Measurements from ENCODE around the gene PLIN4.
A peak's percentile ranks its signal among the peaks of the same experiment; 100 is the strongest.

The PLIN4 gene

DNA sequence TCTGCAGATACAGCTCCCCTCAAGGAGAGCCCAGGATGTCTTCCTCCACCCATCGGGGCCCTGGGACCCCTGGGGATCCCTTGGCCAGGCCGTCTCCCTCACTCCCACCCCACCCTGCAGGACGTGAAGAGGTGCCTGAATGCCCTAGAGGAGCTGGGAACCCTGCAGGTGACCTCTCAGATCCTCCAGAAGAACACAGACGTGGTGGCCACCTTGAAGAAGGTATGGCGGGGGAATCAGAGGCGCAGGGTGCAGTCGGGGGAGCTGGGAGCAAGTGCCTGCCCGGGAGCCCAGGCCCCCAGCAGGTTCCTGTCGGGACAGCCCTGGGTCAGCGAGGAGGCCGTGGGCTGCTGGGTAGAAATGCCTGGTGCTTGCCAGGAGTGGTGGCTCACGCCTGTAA lies 19.6 kb downstream of the PLIN4 start:
- no peak for DNase-seq (ENCODE audit: low read depth)
- no peak overlapping the region for H3K4me3 ChIP-seq (ENCODE audit: low read depth, low read length)

DNA sequence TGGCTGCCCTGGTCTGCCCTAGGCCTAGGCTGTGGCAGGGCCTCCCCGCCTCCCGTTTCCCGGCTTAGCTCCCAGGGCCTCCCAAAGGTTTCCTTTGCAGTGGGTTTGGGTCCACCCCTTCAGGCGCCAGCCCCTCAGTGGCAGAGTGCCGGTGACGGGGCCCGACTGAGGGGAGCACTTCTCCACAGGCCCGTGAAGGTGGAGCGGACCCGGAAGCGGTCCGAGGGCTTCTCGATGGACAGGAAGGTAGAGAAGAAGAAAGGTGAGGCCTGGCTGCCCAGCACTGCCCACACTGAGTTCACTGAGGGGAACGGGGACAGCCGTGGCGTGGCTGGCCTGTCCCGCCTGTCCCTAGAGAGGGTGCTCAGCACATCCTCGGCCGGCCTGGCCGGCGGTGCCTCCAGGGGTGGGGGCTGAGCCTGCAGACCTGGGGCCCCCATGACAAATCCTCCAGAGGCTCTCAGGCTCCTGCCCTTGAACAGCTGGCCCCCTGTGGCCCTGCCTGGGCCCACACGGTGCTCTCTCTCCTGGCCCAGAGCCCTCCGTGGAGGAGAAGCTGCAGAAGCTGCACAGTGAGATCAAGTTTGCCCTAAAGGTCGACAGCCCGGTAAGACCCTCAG lies 20.4 kb downstream of the PLIN4 start:
- H3K4me3 ChIP-seq (ENCODE audit: low read depth, low read length) = no peak overlapping the region

DNA sequence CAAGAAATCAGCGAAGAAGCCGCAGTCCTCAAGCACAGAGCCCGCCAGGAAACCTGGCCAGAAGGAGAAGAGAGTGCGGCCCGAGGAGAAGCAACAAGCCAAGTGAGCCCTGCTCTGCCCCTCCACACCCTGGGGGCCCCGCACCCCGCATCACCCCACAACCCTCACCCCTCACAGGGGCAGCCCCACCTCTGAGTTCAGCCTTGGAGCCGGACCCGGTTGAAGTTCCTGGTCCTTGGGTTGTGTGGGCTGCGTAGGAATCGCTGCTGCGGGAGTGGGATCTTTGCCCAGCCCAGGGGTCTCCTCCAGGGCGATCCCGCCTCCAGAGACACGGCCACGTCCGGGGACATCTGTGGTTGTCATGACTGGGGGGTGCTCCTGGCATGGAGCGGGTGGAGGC lies 22.0 kb downstream of the PLIN4 start:
- no peak overlapping the region for H3K4me3 ChIP-seq (ENCODE audit: low read depth, low read length)
- DNase-seq (ENCODE audit: low read depth) = no peak

More for the DNA sequence above, 20.4 kb downstream of the PLIN4 start:
- DNase-seq (ENCODE audit: low read depth) = no peak

DNA sequence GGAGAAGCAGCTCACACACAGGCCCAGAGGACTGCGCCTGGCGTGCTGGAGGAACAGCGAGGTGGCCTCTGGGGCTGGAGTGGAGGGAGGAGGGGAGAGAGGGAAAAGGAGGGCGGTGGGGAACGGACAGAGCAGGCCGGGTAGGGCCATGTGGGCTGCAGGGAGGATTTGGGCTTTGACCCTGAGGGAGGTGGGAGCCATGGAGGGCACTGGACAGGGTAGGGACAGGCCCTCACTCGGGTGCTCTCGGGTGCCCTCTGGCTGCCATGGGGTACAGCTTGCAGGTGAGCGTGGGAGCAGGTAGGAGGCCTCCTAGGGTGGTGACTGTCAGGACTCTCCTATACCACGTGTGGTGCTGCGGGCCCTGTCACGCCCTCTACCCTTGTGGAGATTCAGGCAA lies 22.8 kb downstream of the PLIN4 start:
- H3K4me3 ChIP-seq (ENCODE audit: low read depth, low read length) = no peak overlapping the region
- no peak for DNase-seq (ENCODE audit: low read depth)

DNA sequence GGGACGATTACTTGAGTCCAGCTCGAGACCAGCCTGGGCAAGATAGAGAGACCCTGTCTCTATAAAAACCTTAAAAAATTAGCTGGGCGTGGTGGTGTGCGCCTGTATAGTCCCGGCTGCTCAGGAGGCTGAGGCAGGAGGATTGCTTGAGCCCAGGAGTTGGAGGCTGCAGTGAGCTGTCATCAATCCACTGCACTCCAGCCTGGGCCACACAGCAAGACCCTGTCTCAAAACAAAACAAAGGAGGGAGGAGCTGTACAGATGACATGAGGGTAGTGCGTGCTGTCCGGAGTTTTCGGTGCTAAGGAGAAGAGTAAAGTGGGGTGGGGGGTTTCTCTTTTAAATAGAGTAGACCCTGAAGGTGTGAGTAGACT lies 23.6 kb downstream of the PLIN4 start:
- DNase-seq (ENCODE audit: low read depth) = no peak
- H3K4me3 ChIP-seq (ENCODE audit: low read depth, low read length) = no peak overlapping the region

DNA sequence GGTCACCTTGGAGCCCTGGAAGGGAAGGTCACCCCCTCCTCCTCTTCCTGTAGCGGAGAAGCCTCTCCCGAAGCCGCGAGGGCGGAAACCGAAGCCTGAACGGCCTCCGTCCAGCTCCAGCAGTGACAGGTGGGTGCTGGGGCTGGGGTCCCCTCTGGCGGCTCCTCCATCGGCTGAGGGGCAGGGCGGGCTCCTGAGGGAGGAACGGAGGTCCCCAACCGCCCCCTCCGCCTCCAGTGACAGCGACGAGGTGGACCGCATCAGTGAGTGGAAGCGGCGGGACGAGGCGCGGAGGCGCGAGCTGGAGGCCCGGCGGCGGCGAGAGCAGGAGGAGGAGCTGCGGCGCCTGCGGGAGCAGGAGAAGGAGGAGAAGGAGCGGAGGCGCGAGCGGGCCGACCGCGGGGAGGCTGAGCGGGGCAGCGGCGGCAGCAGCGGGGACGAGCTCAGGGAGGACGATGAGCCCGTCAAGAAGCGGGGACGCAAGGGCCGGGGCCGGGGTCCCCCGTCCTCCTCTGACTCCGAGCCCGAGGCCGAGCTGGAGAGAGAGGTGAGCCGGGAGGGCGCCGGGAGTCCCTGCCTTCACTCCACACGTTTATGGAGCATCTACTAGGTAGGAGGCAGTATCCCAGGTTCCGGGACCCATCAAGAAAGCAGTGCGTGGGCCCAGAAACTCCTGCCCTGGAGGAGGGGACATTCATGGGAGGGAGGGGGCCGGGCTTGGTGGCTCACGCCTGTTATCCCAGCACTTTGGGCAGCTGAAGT lies 24.2 kb downstream of the PLIN4 start:
- no peak overlapping the region for H3K4me3 ChIP-seq (ENCODE audit: low read depth, low read length)
- no peak for DNase-seq (ENCODE audit: low read depth)

DNA sequence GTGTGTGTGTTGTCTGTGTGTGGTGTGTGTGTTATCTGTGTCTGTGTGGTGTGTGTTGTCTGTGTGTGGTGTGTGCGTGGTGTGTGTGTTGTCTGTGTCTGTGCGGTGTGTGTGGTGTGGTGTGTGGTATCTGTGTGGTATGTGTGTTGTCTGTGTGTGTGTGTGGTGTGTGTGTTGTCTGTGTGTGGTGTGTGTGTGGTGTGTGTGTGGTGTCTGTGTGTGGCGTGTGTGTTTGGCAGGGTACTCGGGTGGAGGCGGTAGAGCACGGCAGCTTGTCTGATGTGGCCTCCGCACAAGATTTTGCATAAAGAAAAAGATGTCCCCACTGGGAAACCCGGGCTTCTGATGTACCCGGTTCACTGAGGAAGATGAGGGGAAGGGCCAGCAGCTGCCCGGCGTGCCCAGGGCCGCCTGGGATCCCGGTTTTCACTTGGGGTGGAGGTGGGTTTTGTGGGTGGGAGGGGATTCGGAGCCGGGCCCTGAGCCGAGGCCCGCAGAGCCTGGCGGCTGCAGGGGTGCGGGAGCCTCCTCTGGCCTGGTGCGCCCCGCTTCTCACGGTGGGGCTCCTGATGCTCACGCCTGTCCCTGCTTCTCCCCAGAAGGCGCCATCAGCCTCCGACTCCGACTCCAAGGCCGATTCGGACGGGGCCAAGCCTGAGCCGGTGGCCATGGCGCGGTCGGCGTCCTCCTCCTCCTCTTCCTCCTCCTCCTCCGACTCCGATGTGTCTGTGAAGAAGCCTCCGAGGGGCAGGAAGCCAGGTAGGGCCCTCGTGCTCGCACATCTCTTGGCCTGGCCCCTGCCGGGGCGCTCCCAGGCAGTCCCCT lies 25.0 kb downstream of the PLIN4 start:
- no peak overlapping the region for H3K4me3 ChIP-seq (ENCODE audit: low read depth, low read length)
- DNase-seq (ENCODE audit: low read depth) = no peak

DNA sequence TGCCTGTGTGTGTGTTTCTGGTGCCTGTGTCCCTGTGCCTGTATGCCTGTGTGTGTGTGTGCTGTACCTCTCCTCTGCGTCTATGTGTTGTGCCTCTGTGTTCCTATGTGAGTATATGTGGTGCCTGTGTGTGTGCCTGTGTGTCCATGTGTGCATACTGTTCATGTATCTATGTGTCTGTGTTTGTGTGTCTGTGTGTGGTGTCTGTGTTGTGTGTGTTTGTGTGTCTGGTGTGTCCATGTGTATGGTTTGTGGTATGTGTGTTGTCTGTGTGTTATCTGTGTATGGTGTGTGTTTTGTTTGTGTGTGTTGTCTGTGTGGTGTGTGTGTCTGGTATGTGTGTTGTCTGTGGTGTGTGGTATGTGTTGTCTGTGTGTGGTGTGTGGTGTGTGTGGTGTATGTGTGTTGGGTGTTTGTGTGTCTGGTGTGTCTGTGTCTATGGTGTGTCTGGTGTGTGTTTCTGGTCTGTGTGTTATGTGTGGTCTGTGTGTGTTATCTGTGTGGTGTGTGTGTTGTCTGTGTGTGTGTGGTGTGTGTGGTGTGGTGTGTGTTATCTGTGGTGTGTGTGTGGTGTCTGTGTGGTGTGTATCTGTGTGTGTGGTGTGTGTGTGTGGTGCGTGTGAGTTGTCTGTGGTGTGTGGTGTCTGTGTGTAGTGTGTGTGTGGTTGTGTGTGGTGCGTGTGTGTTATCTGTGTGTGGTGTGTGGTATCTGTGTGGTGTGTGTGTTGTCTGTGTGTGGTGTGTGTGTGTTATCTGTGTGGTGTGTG lies 25.8 kb downstream of the PLIN4 start:
- H3K4me3 ChIP-seq (ENCODE audit: low read depth, low read length) = no peak overlapping the region
- DNase-seq (ENCODE audit: low read depth) = no peak

DNA sequence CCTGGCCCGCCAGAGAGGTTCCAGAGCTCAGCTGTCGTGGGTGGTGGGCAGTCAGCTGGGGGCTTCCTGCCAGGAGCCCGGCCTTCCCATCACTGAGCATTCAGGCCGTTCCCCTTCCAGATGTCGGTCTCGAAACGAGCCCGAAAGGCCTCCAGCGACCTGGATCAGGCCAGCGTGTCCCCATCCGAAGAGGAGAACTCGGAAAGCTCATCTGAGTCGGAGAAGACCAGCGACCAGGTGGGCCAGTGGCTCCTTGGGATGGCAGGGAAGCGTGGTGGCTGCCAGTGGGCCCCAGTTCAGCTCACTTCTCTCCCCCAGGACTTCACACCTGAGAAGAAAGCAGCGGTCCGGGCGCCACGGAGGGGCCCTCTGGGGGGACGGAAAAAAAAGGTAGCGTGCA lies 26.8 kb downstream of the PLIN4 start:
- no peak overlapping the region for H3K4me3 ChIP-seq (ENCODE audit: low read depth, low read length)
- DNase-seq (ENCODE audit: low read depth) = no peak

DNA sequence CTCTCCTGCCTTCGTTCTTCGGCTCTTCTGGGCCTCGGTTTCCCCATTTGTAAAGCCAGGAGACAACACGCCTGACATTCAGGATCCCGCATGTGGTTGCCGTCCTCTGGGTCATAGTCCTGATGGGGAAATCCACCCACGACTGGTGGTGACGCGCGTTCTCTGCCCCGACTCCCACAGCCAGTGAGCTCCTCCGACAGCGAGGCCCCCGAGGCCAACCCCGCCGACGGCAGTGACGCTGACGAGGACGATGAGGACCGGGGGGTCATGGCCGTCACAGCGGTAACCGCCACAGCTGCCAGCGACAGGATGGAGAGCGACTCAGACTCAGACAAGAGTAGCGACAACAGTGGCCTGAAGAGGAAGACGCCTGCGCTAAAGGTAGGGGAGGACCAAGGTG lies 29.8 kb downstream of the PLIN4 start:
- no peak for DNase-seq (ENCODE audit: low read depth)
- H3K4me3 ChIP-seq (ENCODE audit: low read depth, low read length) = no peak overlapping the region

DNA sequence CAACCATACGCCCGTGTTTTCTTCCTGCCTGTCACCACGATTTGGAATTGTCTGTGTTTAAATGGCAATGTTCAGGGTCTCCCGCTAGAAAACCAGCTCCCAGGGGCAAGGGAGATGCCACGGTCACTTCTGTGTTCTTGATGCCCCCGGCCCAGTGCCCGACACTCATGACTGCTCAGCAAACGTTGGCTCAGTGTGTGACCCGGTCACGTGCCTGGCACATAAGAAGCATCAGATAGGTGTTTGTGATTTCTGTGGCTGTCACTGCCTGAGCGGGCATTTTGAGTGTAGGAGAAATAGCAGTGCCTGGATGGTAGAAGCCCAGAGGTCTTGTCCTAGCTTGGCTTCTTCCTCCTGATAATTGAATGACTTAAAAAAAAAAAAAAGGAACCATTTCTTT lies 30.7 kb downstream of the PLIN4 start:
- no peak for DNase-seq (ENCODE audit: low read depth)
- no peak overlapping the region for H3K4me3 ChIP-seq (ENCODE audit: low read depth, low read length)

DNA sequence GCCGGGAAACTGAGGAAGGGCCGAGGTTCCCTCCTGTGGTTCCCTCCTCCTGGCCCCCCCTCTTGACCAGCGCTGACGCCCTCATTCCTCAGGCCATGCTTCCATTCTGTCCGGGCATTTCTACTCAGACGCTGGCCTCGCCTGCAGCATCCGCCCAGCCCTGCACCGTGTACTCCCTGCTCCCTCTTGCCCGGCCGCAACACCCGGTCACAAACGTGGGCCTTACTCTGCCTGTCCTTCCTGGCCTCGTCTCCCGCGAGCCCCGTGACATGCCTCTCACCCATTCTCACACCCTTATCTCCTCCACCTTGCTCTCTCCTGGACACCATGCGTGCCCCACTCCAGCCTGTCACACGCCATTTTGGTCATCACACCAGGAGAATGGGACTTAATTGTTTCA lies 34.9 kb downstream of the PLIN4 start:
- no peak overlapping the region for H3K4me3 ChIP-seq (ENCODE audit: low read depth, low read length)

DNA sequence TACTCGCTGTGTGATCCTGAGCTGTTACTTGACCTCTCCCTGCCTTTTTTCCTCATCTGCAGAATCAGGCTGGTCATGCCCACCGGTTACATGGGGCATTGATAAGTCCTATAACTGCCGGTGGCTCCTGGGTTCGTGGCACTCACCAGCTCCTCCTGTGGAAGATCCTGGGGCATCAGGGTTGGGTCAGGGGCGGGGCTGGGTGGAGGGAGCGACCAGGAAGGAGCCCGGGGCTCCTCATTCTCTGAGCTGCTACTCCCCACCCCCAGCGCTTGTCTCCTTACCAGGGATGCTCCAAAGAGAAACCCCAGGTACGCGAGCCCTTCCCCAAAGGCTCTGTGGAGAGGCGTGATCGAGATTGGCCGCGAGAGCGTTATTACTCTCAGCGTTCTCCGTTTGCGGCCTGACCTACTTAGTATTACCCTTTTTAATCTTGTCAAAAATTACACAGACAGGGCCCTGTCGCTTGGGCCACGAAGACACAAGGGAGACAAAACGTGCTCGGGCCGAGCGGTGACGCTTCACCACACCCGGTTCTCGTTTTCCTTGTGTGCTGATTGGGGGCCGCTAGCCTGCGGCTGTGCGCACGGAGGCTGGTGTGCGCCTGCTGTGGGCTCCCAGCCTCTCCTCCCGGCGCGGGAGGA lies 35.4 kb downstream of the PLIN4 start:
- no peak for DNase-seq (ENCODE audit: low read depth)
- H3K4me3 ChIP-seq (ENCODE audit: low read depth, low read length) = no peak overlapping the region

More for the DNA sequence above, 34.9 kb downstream of the PLIN4 start:
- DNase-seq (ENCODE audit: low read depth) = no peak

DNA sequence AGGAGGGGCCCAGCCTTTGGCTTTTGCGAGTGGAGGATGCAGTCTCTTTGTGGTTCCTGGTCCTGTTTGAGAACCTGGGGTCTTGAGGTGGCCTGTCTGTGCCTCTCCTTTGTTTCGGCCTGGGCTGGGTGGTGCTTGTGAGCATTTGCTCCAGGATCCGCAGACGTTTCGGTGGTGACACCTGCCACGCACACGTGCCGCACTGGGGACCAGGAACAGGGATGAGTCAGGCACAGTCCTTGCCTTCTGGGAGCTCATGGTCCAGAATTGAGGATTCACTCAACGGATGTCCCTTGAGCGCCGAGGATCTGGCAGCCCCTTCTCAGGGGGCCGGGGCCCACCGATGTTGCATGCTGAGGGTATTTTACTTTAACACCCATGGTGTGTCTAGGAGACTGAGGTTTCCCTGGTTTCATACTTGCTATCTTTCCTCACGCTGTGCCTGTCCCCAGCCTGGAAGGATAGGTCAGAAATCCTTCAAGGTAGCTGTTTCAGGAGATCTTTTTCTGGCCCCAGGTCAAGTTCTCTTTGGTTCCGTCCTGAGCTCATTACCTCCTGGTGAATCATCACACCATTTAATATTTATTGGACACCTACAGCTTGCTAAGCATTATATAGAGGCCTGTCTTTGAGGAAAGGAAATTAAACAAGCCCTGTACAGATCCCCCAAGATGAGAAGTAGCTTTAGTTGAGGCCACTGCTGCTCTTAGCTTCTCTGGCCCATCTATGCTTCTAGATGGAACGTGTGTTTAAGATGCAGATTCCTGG lies 41.1 kb downstream of the PLIN4 start:
- DNase-seq (ENCODE audit: low read depth) = no peak
- H3K4me3 ChIP-seq (ENCODE audit: low read depth, low read length) = no peak overlapping the region

DNA sequence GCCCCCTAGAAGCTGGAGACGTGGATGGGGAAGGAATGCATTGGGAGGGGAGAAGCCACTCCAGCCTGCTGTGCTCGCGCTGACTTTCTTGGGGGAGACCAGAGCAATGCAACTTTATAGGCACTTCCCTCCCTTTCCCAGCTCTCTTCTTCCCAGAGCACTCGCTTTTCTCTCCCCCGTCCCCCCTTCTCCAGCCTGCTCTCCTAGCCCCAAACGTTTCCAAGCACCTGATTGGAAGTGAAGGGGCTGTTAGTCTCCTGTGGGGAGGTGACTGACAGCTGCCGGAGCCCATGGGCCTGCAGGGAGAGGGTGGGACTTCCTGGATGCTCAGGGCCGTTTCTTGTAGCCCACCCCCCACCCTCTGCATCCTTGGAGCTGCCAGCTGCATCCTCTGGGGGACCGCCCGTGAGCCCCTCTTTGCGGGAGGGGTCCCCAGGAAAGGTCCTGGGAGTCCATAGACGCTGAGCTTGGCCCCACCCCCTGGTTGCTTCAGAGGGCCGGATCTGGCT lies 43.7 kb downstream of the PLIN4 start:
- DNase-seq (ENCODE audit: low read depth) = no peak
- H3K4me3 ChIP-seq (ENCODE audit: low read depth, low read length) = peak overlapping the region; percentile 98

DNA sequence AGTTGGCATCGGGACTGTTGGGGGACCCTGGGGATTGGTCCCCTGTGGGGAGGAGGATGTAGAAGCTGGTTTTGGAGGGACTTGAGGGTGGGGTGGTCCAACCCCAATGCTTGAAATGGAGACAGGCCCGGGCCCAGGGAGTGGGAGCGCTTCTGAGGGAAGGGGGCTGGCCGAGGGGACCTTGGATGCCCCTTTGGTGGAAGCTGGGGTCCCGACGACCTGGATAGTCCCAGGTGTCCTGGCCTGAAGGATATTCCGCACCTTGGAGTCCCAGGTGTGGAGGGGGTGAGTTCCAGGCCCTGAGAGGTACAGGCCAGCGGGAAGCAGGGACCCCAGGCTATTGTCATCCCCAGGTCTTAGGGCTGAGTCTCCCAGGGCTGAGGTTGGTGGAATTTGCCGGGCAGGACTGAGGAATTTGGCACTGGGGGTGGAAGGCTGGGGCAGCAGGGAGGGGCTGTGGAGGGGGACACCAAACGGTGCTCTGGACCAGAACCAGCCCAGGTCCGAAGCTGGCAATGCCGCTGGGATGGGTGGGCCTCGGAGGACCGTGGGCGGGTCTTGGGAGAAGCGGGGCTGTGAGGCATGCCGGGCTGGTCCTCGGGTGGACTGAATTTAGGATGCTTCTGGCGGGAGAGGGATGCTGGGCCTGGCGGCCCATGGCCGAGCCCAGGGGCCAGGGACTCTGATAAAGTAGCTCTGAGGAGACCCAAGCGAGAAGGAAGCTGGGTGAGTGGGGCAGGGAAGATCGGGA lies 44.3 kb downstream of the PLIN4 start:
- DNase-seq (ENCODE audit: low read depth) = no peak
- H3K4me3 ChIP-seq (ENCODE audit: low read depth, low read length) = peak overlapping the region; percentile 98

DNA sequence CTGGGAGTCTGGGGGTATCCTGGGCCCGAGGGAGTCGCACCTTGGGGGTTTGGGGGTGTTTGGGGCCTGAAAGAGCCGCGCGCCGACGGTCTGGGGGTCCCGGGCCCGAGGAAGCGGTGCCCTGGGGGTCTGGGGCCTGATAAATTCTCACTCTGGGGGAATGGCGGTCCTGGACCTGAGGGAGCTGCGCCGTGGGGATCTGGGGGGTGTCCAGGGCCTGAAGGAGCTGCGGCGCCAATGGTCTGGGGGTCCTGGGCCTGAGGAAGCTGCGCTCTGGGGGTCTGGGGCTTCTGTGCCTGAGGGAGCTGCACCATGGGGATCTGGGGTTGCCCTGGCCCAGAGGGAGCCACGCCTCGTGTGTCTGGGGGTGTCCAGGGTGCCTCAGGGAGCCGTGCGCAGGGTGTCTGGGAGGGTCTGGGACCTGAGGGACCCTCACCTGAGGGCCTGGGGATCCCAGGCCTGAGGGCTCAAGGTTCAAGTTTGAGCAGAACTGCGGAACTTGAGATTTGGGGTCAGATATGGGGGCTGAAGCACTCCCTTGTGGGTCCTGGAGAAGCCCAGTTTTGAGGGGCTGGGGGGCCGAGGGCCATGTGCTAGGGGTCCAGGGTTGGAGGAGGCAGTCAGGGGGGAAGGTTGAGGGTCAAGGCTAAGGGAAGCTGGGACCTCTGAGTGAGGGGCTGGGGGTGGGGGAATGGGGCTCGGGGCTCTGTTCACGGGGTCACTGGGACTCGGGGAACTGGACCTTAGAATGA lies 45.1 kb downstream of the PLIN4 start:
- H3K4me3 ChIP-seq (ENCODE audit: low read depth, low read length) = peak overlapping the region; percentile 98
- no peak for DNase-seq (ENCODE audit: low read depth)

Data from skeletal muscle cell (primary cell).